VCaP (cell line): ENCODE data around the gene TMEM132D.

ENCODE experiments used
- H3K27ac ChIP-seq: fragments of 450-650 bp; 2 replicates; pipeline ENCODE4 v1.5.1; 2017
- TF ChIP-seq, protein P1 (sequence below): fragments of 450-650 bp; conservative IDR thresholded peaks from 2 replicates; pipeline ENCODE4 v1.5.1; 2017; ENCODE audit warnings: mild to moderate bottlenecking, moderate library complexity

Gene TMEM132D

DNA sequence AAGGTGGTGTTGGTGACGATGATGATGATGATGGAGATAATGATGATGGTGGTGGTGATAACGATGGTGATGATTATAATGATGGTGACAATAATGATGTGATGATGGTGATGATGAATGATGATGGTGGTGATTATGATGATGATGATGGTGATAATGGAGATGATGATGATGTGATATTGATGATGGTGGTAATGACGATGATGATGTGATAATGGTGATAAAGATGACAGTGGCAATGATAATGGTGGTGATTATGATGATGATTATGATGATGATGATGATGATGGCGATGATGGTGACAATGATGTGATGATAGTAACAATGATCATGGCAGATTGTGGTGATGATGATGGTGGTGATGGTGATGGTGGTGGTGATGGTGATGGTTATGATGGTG lies 532.6 kb downstream of the TMEM132D start:
- TF ChIP-seq, protein P1, sequence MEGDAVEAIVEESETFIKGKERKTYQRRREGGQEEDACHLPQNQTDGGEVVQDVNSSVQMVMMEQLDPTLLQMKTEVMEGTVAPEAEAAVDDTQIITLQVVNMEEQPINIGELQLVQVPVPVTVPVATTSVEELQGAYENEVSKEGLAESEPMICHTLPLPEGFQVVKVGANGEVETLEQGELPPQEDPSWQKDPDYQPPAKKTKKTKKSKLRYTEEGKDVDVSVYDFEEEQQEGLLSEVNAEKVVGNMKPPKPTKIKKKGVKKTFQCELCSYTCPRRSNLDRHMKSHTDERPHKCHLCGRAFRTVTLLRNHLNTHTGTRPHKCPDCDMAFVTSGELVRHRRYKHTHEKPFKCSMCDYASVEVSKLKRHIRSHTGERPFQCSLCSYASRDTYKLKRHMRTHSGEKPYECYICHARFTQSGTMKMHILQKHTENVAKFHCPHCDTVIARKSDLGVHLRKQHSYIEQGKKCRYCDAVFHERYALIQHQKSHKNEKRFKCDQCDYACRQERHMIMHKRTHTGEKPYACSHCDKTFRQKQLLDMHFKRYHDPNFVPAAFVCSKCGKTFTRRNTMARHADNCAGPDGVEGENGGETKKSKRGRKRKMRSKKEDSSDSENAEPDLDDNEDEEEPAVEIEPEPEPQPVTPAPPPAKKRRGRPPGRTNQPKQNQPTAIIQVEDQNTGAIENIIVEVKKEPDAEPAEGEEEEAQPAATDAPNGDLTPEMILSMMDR, result no peak
- no peak overlapping the region for H3K27ac ChIP-seq

DNA sequence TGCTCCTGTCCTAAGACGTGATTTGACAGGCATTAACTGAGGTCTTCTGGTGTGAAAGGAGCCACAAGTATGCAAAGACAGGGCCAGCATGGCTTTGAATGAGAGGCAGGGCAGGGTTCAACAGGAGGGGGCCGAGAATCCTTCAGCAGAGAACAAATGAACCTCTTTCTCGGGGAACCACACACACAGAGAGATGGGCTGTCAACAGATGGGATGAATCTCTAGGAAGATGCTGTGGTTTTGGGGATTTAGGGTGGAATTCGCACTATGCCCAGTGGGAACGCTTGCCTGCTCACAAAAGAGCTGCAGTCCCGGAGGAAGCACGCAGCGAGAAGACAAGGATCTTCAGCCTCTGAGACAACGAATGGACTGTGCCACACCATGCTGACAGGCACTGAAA lies 537.2 kb downstream of the TMEM132D start:
- TF ChIP-seq, protein P1, result no peak
- no peak overlapping the region for H3K27ac ChIP-seq

GRCh38 chr12:129363041-129363440 lies 540.8 kb downstream of the TMEM132D start:
- no peak overlapping the region for H3K27ac ChIP-seq

GRCh38 chr12:129357233-129357632 lies 546.6 kb downstream of the TMEM132D start:
- no peak overlapping the region for H3K27ac ChIP-seq
- TF ChIP-seq, protein P1, result no peak

More at GRCh38 chr12:129363041-129363440, 540.8 kb downstream of the TMEM132D start:
- TF ChIP-seq, protein P1, result no peak

GRCh38 chr12:129351481-129351880 lies 552.3 kb downstream of the TMEM132D start:
- no peak overlapping the region for H3K27ac ChIP-seq
- TF ChIP-seq, protein P1, result no peak

DNA sequence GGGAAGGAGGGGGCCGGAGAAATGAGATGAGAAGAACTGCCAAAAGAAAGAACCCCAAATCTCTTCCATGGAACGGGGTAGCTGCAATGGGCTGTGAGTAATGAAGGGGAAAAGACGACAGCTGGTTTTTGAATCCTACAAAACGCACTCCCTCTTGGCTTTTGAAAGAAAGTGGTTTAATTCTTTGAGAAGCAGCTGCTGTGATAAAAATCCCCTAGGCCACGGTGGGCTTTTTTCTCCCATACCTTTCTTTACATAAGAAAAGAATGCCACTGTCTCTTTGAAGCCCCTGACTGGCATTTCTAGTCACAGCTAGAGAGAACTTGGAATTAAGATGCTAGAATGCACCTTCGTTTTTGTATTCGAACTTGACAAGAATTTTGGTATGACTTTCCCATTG lies 564.5 kb downstream of the TMEM132D start:
- H3K27ac ChIP-seq, result no peak overlapping the region
- TF ChIP-seq, protein P1, result no peak

DNA sequence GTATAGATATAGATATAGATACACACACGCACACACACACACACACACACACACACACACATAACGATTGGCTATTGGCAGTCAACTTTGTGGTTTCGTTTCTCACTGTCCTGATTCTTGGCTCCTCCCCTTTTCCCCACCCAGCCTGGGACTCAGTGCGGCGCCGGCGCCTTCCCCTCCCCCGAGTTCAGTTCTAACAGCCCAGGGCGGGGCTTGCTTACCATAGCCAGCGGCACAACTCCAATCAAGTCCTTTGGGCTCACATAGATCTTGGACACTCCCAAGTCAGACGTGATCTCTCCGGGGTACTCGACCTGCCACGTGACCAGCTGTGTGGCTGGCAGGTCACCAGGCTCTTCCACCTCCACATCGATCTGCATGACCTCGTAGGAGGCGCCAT lies 566.4 kb downstream of the TMEM132D start:
- TF ChIP-seq, protein P1, result no peak
- no peak overlapping the region for H3K27ac ChIP-seq
